ENCODE measurements around the gene CDK10.

- no peak for TF ChIP-seq CTCF (IDR thresholded peaks at IDR 0.05)
- no peak for TF ChIP-seq EP300 (IDR thresholded peaks at IDR 0.05)
These were observed 1.9 kb downstream of the CDK10 start for GRCh38 chr16:89688395-89688794.
